Neuronal stem cell (in vitro differentiated cells): ENCODE results near the gene BTBD1.

Experiments used
- DNase-seq: peaks from one replicate; pipeline ENCODE4 v3.0.0-alpha.2; 2013; ENCODE audit warnings: low spot score
- H2AFZ ChIP-seq: one replicate; pipeline ENCODE4 v1.6.1; 2013; ENCODE audit warnings: mild to moderate bottlenecking, low read length, inconsistent platforms
- H2AK5ac ChIP-seq: 2 replicates; pipeline ENCODE4 v1.6.1; 2013; ENCODE audit warnings: low read depth, mild to moderate bottlenecking, inconsistent platforms, low read length, moderate library complexity, mixed read lengths
- H2BK120ac ChIP-seq: 2 replicates; pipeline ENCODE4 v1.6.1; 2013; ENCODE audit warnings: low read depth, mild to moderate bottlenecking, inconsistent platforms, low read length, moderate library complexity, mixed read lengths
- H2BK12ac ChIP-seq: one replicate; pipeline ENCODE4 v1.6.1; 2013; ENCODE audit warnings: low read length, inconsistent platforms
- H2BK15ac ChIP-seq: 2 replicates; pipeline ENCODE4 v1.6.1; 2013; ENCODE audit warnings: mild to moderate bottlenecking, low read length, inconsistent platforms, mixed read lengths
- H2BK5ac ChIP-seq: one replicate; pipeline ENCODE4 v1.6.1; 2013; ENCODE audit warnings: inconsistent platforms, mild to moderate bottlenecking, low read length, moderate library complexity
- H3K14ac ChIP-seq: one replicate; pipeline ENCODE4 v1.6.1; 2013; ENCODE audit warnings: low read length, inconsistent platforms
- H3K18ac ChIP-seq: 2 replicates; pipeline ENCODE4 v1.6.1; 2013; ENCODE audit warnings: low read length, inconsistent platforms
- H3K23ac ChIP-seq: 2 replicates; pipeline ENCODE4 v1.6.1; 2013; ENCODE audit warnings: low read depth, mild to moderate bottlenecking, mixed read lengths, low read length, inconsistent platforms; ENCODE audit not compliant: poor library complexity
- H3K27ac ChIP-seq: replicated peaks from 3 replicates; pipeline ENCODE4 v1.5.1; 2013; ENCODE audit warnings: low read length, inconsistent platforms
- H3K27me3 ChIP-seq, 3 experiments: 2 replicates each; pipeline ENCODE4 v1.6.1; 2013; ENCODE audit warnings: low read length in 3 of 3, mild to moderate bottlenecking in 2 of 3, inconsistent platforms in 1 of 3, low read depth in 1 of 3, mixed read lengths in 1 of 3, moderate library complexity in 1 of 3; ENCODE audit not compliant: control insufficient read depth in 3 of 3, insufficient read depth in 3 of 3
- H3K36me3 ChIP-seq, 2 donors: replicated peaks in 1 of 2; 2 replicates each; pipeline ENCODE4 v1.6.1; 2013; ENCODE audit warnings: low read length in 2 of 2; ENCODE audit not compliant: control insufficient read depth in 2 of 2, insufficient read depth in 2 of 2
- H3K4ac ChIP-seq: 2 replicates; pipeline ENCODE4 v1.6.1; 2013; ENCODE audit warnings: inconsistent platforms, mild to moderate bottlenecking, low read length, moderate library complexity
- H3K4me1 ChIP-seq, 2 donors: 1 replicate in 1 of 2; 2 replicates in 1 of 2; pipeline ENCODE4 v1.6.1; 2013; ENCODE audit warnings: low read length in 2 of 2, low read depth in 1 of 2; ENCODE audit not compliant: control insufficient read depth in 2 of 2, insufficient read depth in 1 of 2
- H3K4me2 ChIP-seq: one replicate; pipeline ENCODE4 v1.6.1; 2013; ENCODE audit warnings: mild to moderate bottlenecking, low read length, inconsistent platforms; ENCODE audit not compliant: insufficient read depth, poor library complexity, severe bottlenecking
- H3K4me3 ChIP-seq, 2 donors: 2 replicates each; pipeline ENCODE4 v1.5.1; 2013; ENCODE audit warnings: low read length in 2 of 2, mild to moderate bottlenecking in 2 of 2, inconsistent platforms in 1 of 2, moderate library complexity in 1 of 2
- H3K79me1 ChIP-seq: one replicate; pipeline ENCODE4 v1.6.1; 2013; ENCODE audit warnings: low read depth, mild to moderate bottlenecking, inconsistent platforms, low read length, moderate library complexity
- H3K9ac ChIP-seq: one replicate; pipeline ENCODE4 v1.6.1; 2013; ENCODE audit warnings: mild to moderate bottlenecking, low read depth, low read length, inconsistent platforms; ENCODE audit not compliant: poor library complexity
- H3K9me3 ChIP-seq, 2 donors: replicated peaks in 1 of 2; 2 replicates each; pipeline versions ENCODE3 to v1.6.1; 2013; ENCODE audit warnings: low read length in 2 of 2, mild to moderate bottlenecking in 2 of 2, inconsistent platforms in 1 of 2, low read depth in 1 of 2, mixed read lengths in 1 of 2, moderate library complexity in 1 of 2; ENCODE audit not compliant: control insufficient read depth in 2 of 2, insufficient read depth in 1 of 2
- H4K8ac ChIP-seq: one replicate; pipeline ENCODE4 v1.6.1; 2013; ENCODE audit warnings: low read depth, mild to moderate bottlenecking, inconsistent platforms, low read length, moderate library complexity
- H4K91ac ChIP-seq: one replicate; pipeline ENCODE4 v1.6.1; 2013; ENCODE audit warnings: low read length, low read depth, mild to moderate bottlenecking, inconsistent platforms; ENCODE audit not compliant: poor library complexity
- WGBS, 2 donors: extraction: QIAGEN DNeasy Blood & Tissue Kit; methylation state at CpG; one replicate each; pipeline ENCODE4 v1.1.7; 2013; ENCODE audit warnings: missing lambda C conversion rate in 2 of 2, mixed read lengths in 1 of 2; ENCODE audit not compliant: insufficient read length in 2 of 2, insufficient replicate concordance in 1 of 2; ENCODE audit errors: extremely low coverage in 2 of 2; 5-methylcytosine and 5-hydroxymethylcytosine counted together

Gene BTBD1

DNA sequence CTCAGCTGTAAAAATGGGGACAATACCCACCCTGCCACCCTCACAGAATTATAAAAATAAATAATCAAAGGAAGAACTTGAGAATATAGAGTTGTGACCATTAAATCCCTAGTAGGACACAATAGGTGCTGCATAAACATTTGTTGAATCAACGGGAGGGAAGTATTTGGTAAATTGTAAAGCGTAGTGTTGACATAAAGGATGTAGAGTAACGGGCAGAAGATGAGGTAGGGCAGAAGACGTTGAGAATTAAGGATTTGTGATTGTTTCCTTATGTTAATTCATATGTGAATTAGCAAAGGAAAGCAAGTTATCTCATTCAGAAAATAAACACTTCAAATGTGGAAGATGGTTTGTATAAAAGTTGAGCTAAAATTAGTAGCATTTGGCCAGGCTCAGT, 73.9 kb downstream of the BTBD1 start:
- Histone ChIP-seq H3K4me2 (no peak overlapping the region), H3K14ac (no peak overlapping the region)

GRCh38 chr15:82992436-82992998, 74.5 kb downstream of the BTBD1 start:
- DNase-seq: no peak
- Histone ChIP-seq H2AFZ (no peak overlapping the region), H3K9ac (no peak overlapping the region), H3K4me3 (no peak overlapping the region), H4K91ac (no peak overlapping the region), H3K4me2 (no peak overlapping the region), H3K18ac (no peak overlapping the region), H2BK12ac (no peak overlapping the region), H3K36me3 (peaks cover 2 to 40% of the 10 kb centered on the region in 2 donors), H3K27me3 (no peaks in the 10 kb centered on the region), H3K4me1 (no peaks in the 10 kb centered on the region), H3K4ac (no peak overlapping the region), H2BK5ac (no peak overlapping the region), H2BK15ac (no peak overlapping the region), H3K9me3 (no peaks in the 10 kb centered on the region), H3K23ac (no peak overlapping the region), H3K27ac (no peak overlapping the region), H2BK120ac (no peak overlapping the region), H2AK5ac (no peak overlapping the region), H3K79me1 (no peaks in the 10 kb centered on the region), H3K14ac (no peak overlapping the region), H4K8ac (no peak overlapping the region)
- WGBS, 2 donors: no CpG with 5 or more reads among the region's 3 CpGs

More for the DNA sequence above, 73.9 kb downstream of the BTBD1 start:
- Histone ChIP-seq H3K4ac (no peak overlapping the region), H2BK120ac (no peak overlapping the region), H3K18ac (no peak overlapping the region), H3K9me3 (no peaks in the 10 kb centered on the region), H4K91ac (no peak overlapping the region), H2AK5ac (no peak overlapping the region), H3K27ac (no peak overlapping the region), H2AFZ (no peak overlapping the region), H4K8ac (no peak overlapping the region), H3K27me3 (no peaks in the 10 kb centered on the region), H3K79me1 (no peaks in the 10 kb centered on the region), H2BK15ac (no peak overlapping the region), H3K9ac (no peak overlapping the region), H2BK12ac (no peak overlapping the region), H3K36me3 (peaks cover 2 to 36% of the 10 kb centered on the region in 2 donors), H3K4me1 (no peaks in the 10 kb centered on the region), H3K4me3 (no peak overlapping the region), H2BK5ac (no peak overlapping the region), H3K23ac (no peak overlapping the region)
- DNase-seq: no peak
- WGBS, 2 donors: 100% methylated on average over 2 to 4 of the region's 4 CpGs

DNA sequence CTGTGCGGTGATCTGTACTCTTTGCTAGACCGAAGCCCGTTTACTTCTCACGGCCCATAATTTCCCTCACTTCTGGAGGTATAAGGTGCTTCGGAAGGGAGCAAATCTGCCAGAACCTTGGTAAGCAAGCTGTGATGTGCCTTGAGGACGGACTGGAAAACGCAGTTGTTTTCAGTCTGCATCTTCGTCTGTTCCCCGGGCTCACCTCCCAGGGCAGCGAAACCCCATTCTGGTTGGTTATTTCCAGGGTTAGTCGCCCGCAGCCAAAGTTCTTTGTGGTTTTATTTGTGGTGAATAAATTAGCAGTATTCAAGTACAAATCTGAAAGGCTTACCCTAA, 80.6 kb downstream of the BTBD1 start:
- H3K9me3 ChIP-seq: peaks cover 0 to 3% of the 10 kb centered on the region in 2 donors
- H3K4me2 ChIP-seq: peak overlapping the region; percentile 77
- H3K14ac ChIP-seq: no peak overlapping the region
- H2BK15ac ChIP-seq: no peak overlapping the region
- peak overlapping the region; percentile 66 for H3K18ac ChIP-seq
- peak overlapping the region; percentile 94 for H2AFZ ChIP-seq
- no peak overlapping the region for H2AK5ac ChIP-seq
- H3K79me1 ChIP-seq: peaks cover 5% of the 10 kb centered on the region
- H3K4me3 ChIP-seq: peak overlapping the region; percentile 74 to 86
- no peak overlapping the region for H4K91ac ChIP-seq
- H3K23ac ChIP-seq: no peak overlapping the region
- H3K4me1 ChIP-seq: peaks cover 5 to 7% of the 10 kb centered on the region in 2 donors
- WGBS, 2 donors: no CpG with 5 or more reads among the region's 12 CpGs
- H3K36me3 ChIP-seq: peaks cover 2 to 40% of the 10 kb centered on the region in 2 donors
- H2BK12ac ChIP-seq: no peak overlapping the region
- H4K8ac ChIP-seq: no peak overlapping the region
- no peaks in the 10 kb centered on the region for H3K27me3 ChIP-seq
- H2BK5ac ChIP-seq: no peak overlapping the region
- H2BK120ac ChIP-seq: no peak overlapping the region
- H3K27ac ChIP-seq: no peak overlapping the region
- H3K9ac ChIP-seq: peak overlapping the region; percentile 5
- no peak for DNase-seq
- H3K4ac ChIP-seq: no peak overlapping the region

DNA sequence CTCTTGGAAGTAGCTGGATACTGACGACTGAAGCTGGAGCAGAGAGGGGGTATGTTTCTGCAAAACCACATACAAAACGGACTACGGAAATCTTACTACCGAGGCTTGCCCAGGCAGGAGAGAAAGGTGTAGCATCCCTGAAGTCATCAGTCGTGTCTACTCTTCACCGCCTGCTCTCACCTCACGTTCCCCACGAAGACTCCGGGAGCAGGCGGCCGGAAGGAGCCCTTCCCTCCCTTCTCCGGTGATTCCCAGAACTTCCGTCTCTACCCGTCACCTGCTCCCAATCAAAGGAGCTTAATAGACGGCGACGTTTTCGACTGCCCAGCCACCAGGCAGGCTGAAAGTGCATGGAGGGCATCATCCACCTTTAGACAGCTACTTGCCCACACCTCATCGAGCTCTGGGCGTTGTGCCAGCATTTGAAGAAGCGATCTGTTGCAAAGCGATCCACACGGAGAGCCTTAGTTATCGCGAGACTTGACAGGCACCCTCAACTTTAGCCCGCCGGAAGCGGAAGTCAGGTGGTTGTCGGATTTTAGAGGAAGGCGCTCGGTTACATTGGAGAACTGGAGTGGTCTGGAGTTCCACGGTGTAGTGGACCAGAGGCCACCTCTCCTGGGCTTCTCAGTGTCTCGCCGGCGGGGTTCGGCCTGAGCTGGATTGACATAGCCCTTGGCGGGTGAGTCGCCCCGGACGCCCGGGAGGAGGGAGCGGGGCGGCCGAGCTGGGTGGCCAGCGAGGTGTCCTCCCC, 81.2 kb downstream of the BTBD1 start, which contains the start of gene RAMAC:
Gene RAMAC (plus strand): TSS at position 523 of the 754 bp plus-strand sequence. CDS start 2,809 bp downstream, outside the sequence.
- H2AFZ ChIP-seq: peak within 1 kb of the TSS; percentile 94
- DNase-seq: peak; percentile 82
- no peak within 1 kb of the TSS for H2BK5ac ChIP-seq
- peaks cover 5% of the 10 kb centered on the region for H3K79me1 ChIP-seq
- no peak within 1 kb of the TSS for H4K91ac ChIP-seq
- H2BK15ac ChIP-seq: no peak within 1 kb of the TSS
- H3K4me3 ChIP-seq: peak within 1 kb of the TSS; percentile 74 to 86
- WGBS, 2 donors: no CpG with 5 or more reads among the region's 45 CpGs
- H4K8ac ChIP-seq: no peak within 1 kb of the TSS
- no peak within 1 kb of the TSS for H2AK5ac ChIP-seq
- peak within 1 kb of the TSS; percentile 67 for H3K23ac ChIP-seq
- H3K4me1 ChIP-seq: peaks cover 9 to 10% of the 10 kb centered on the region in 2 donors
- H3K14ac ChIP-seq: peak within 1 kb of the TSS; percentile 67
- H2BK120ac ChIP-seq: no peak within 1 kb of the TSS
- H2BK12ac ChIP-seq: no peak within 1 kb of the TSS
- H3K27ac ChIP-seq: no peak within 1 kb of the TSS
- H3K9ac ChIP-seq: peak within 1 kb of the TSS; percentile 93
- peak within 1 kb of the TSS; percentile 95 for H3K18ac ChIP-seq
- no peak within 1 kb of the TSS for H3K4ac ChIP-seq
- H3K27me3 ChIP-seq: no peaks in the 10 kb centered on the region
- H3K36me3 ChIP-seq: peaks cover 2 to 36% of the 10 kb centered on the region in 2 donors
- H3K4me2 ChIP-seq: peak within 1 kb of the TSS; percentile 77
- H3K9me3 ChIP-seq: peaks cover 0 to 3% of the 10 kb centered on the region in 2 donors
